GM19240 (cell line): ENCODE results near the gene DTNBP1.
"Not testable (repeated sequence)": the region's sequence is repeated elsewhere in the genome, so short reads cannot be mapped to it uniquely, and the experiment has no call there.

Experiments used
- DNase-seq: peaks from one replicate; pipeline ENCODE4 v3.0.0; 2011; ENCODE audit warnings: low spot score; ENCODE audit not compliant: insufficient read length

DTNBP1 gene

GRCh38 chr6:15668918-15669317 is 6.1 kb upstream of the DTNBP1 start:
- no peak for DNase-seq

GRCh38 chr6:15666896-15667295 is 4.1 kb upstream of the DTNBP1 start:
- DNase-seq = not testable (repeated sequence)

- DNase-seq = no peak
These were observed 2.4 kb upstream of the DTNBP1 start for GRCh38 chr6:15665237-15665636.

GRCh38 chr6:15663130-15663871 is 473 bp upstream of the DTNBP1 start:
- no peak for DNase-seq

GRCh38 chr6:15661853-15662325 is 939 bp downstream of the DTNBP1 start:
- no peak for DNase-seq

GRCh38 chr6:15659181-15659580 is 3.6 kb downstream of the DTNBP1 start:
- DNase-seq = no peak

- no peak for DNase-seq
These were observed 4.6 kb downstream of the DTNBP1 start for GRCh38 chr6:15658181-15658744.

- DNase-seq = no peak
These were observed 5.5 kb downstream of the DTNBP1 start for GRCh38 chr6:15657290-15657689.

- DNase-seq = no peak
These were observed 6.7 kb downstream of the DTNBP1 start for GRCh38 chr6:15656145-15656544.

GRCh38 chr6:15654250-15654649 is 8.6 kb downstream of the DTNBP1 start:
- no peak for DNase-seq

GRCh38 chr6:15653581-15653980 is 9.2 kb downstream of the DTNBP1 start:
- DNase-seq = no peak

GRCh38 chr6:15650004-15650559 is 12.7 kb downstream of the DTNBP1 start:
- not testable (repeated sequence) for DNase-seq

GRCh38 chr6:15644904-15645303 is 17.9 kb downstream of the DTNBP1 start:
- DNase-seq = no peak

- no peak for DNase-seq
These were observed 19.3 kb downstream of the DTNBP1 start for GRCh38 chr6:15643542-15643941.

GRCh38 chr6:15642276-15642675 is 20.6 kb downstream of the DTNBP1 start:
- DNase-seq = no peak

- DNase-seq = no peak
These were observed 24.5 kb downstream of the DTNBP1 start for GRCh38 chr6:15638373-15638772.

- no peak for DNase-seq
These were observed 31.4 kb downstream of the DTNBP1 start for GRCh38 chr6:15631432-15631831.

- DNase-seq = no peak
These were observed 32.6 kb downstream of the DTNBP1 start for GRCh38 chr6:15630202-15630601.

GRCh38 chr6:15629487-15629886 is 33.3 kb downstream of the DTNBP1 start:
- no peak for DNase-seq

GRCh38 chr6:15628499-15629131 is 34.2 kb downstream of the DTNBP1 start:
- DNase-seq = no peak

- DNase-seq = no peak
These were observed 35.0 kb downstream of the DTNBP1 start for GRCh38 chr6:15627821-15628220.
